Common myeloid progenitor, CD34-positive (primary cell): ENCODE data around the gene MSRB1.

ENCODE experiments used
- CTCF ChIA-PET: fragments of 350-600 bp; sonication (Branson Sonifier 250); formaldehyde crosslinking; loops from one replicate; lab custom pipeline; 2021; ENCODE audit warnings: antibody characterized with exemption; lab: Charles Lee
- POLR2A ChIA-PET: fragments of 350-600 bp; sonication (Branson Sonifier 250); formaldehyde crosslinking; loops from one replicate; lab custom pipeline; 2021; ENCODE audit warnings: antibody characterized with exemption; lab: Charles Lee
- DNase-seq, 3 donors: peaks; one replicate each; pipeline versions ENCODE4 v3.0.0 to v3.0.0-alpha.2; 2013
- H3K27ac ChIP-seq, 2 experiments: 1 replicate in 1 of 2; 2 replicates in 1 of 2; pipeline ENCODE4 v1.7.0; 2013; ENCODE audit warnings: inconsistent platforms in 2 of 2, low read length in 2 of 2, mild to moderate bottlenecking in 2 of 2, low read depth in 1 of 2, moderate library complexity in 1 of 2; ENCODE audit not compliant: severe bottlenecking in 2 of 2, insufficient read depth in 1 of 2, poor library complexity in 1 of 2
- H3K27me3 ChIP-seq, 5 experiments: replicated peaks in 2 of 5; 1 replicate in 3 of 5; 2 replicates in 2 of 5; pipeline versions ENCODE4 v1.6.1 to v1.7.0; 2013; ENCODE audit warnings: low read length in 4 of 5, mild to moderate bottlenecking in 2 of 5, moderate library complexity in 2 of 5, inconsistent platforms in 1 of 5; ENCODE audit not compliant: insufficient read depth in 5 of 5, control insufficient read depth in 4 of 5
- H3K36me3 ChIP-seq, 4 experiments: 1 replicate in 2 of 4; 2 replicates in 2 of 4; pipeline versions ENCODE4 v1.6.1 to v1.7.0; 2013; ENCODE audit warnings: low read length in 3 of 4, control low read depth in 1 of 4, mild to moderate bottlenecking in 1 of 4; ENCODE audit not compliant: control insufficient read depth in 4 of 4, insufficient read depth in 4 of 4
- H3K4me1 ChIP-seq, 4 experiments: 1 replicate in 3 of 4; 2 replicates in 1 of 4; pipeline versions ENCODE4 v1.6.1 to v1.7.1; 2013; ENCODE audit warnings: low read length in 3 of 4, mild to moderate bottlenecking in 3 of 4, control low read depth in 1 of 4, inconsistent platforms in 1 of 4, moderate library complexity in 1 of 4; ENCODE audit not compliant: control insufficient read depth in 4 of 4, insufficient read depth in 4 of 4; ENCODE audit errors: control extremely low read depth in 1 of 4
- H3K4me3 ChIP-seq, 7 experiments: 1 replicate in 4 of 7; 2 replicates in 3 of 7; pipeline versions ENCODE4 v1.5.1 to v1.7.0; 2013; ENCODE audit warnings: mild to moderate bottlenecking in 7 of 7, low read length in 6 of 7, moderate library complexity in 6 of 7, inconsistent platforms in 2 of 7, low read depth in 2 of 7, control low read depth in 1 of 7; ENCODE audit not compliant: insufficient read depth in 4 of 7, control insufficient read depth in 1 of 7; ENCODE audit errors: extremely low read depth in 1 of 7
- H3K9me3 ChIP-seq, 5 experiments: 1 replicate in 4 of 5; 2 replicates in 1 of 5; pipeline versions ENCODE4 v1.6.1 to v1.7.1; 2013; ENCODE audit warnings: low read length in 4 of 5, mild to moderate bottlenecking in 2 of 5, inconsistent platforms in 1 of 5, low read depth in 1 of 5, moderate library complexity in 1 of 5; ENCODE audit not compliant: control insufficient read depth in 4 of 5, insufficient read depth in 2 of 5; ENCODE audit errors: control extremely low read depth in 1 of 5
- WGBS: methylation state at CpG from one replicate; pipeline ENCODE4 v1.1.5; 2013; ENCODE audit not compliant: insufficient coverage; 5-methylcytosine and 5-hydroxymethylcytosine counted together

MSRB1 gene

GRCh38 chr16:1982991-1983543 is 40.1 kb upstream of the MSRB1 start:
- peaks cover 0 to 32% (median 22%) of the 10 kb centered on the region in 4 experiments for H3K36me3 ChIP-seq
- 42% methylated on average over 16 of the region's 19 CpGs for WGBS
- H3K9me3 ChIP-seq = no peaks in the 10 kb centered on the region
- peak overlapping the region in 6 of 7 experiments; percentile 63 to 82 (median 72) for H3K4me3 ChIP-seq
- ChIA-PET CTCF (interaction anchor here (1.1 kb wide), 1 partner anchor 21 kb away, joined by 4 read pairs; no protein-coding TSS in a partner anchor), POLR2A (interaction anchor here (0.6 kb wide), 1 partner anchor 18 kb away, joined by 4 read pairs; the partner anchor contains the start of gene RPS2)
- peaks cover 0 to 59% (median 33%) of the 10 kb centered on the region in 5 experiments for H3K27me3 ChIP-seq
- H3K4me1 ChIP-seq = peaks cover 0 to 29% (median 24%) of the 10 kb centered on the region in 4 experiments
- no peak for DNase-seq
- no peak overlapping the region for H3K27ac ChIP-seq

- CTCF ChIA-PET = interaction anchor here (1.1 to 1.4 kb wide), 2 partner anchors 10 to 15 kb away, joined by 3 to 5 read pairs; partner anchors contain the start of gene TBL3
- no peak overlapping the region for H3K4me3 ChIP-seq
- 72% methylated on average over 4 of the region's 5 CpGs for WGBS
- H3K27me3 ChIP-seq = peaks cover 0 to 64% (median 33%) of the 10 kb centered on the region in 5 experiments
- POLR2A ChIA-PET = no interaction called here
- peaks cover 0 to 40% (median 25%) of the 10 kb centered on the region in 4 experiments for H3K36me3 ChIP-seq
- peaks cover 0 to 29% (median 24%) of the 10 kb centered on the region in 4 experiments for H3K4me1 ChIP-seq
- no peak for DNase-seq
- no peak overlapping the region for H3K27ac ChIP-seq
- peaks cover 0 to 3% (median 0%) of the 10 kb centered on the region in 5 experiments for H3K9me3 ChIP-seq
Measured at GRCh38 chr16:1982013-1982433, 39.0 kb upstream of the MSRB1 start.

- DNase-seq = no peak
- Histone ChIP-seq H3K27me3 (peaks cover 0 to 64% (median 33%) of the 10 kb centered on the region in 5 experiments), H3K27ac (no peak within 1 kb of the TSS), H3K36me3 (peaks cover 2 to 40% (median 27%) of the 10 kb centered on the region in 4 experiments), H3K4me1 (peaks cover 0 to 29% (median 24%) of the 10 kb centered on the region in 4 experiments), H3K9me3 (peaks cover 0 to 3% (median 0%) of the 10 kb centered on the region in 5 experiments), H3K4me3 (no peak within 1 kb of the TSS)
- CTCF ChIA-PET = interaction anchor here (0.9 to 1.4 kb wide), 3 partner anchors 10 to 23 kb away, joined by 3 to 5 read pairs (median 4); partner anchors contain the start of gene TBL3
- WGBS = 32% methylated on average over 6 of the region's 6 CpGs
- POLR2A ChIA-PET = interaction anchor here (0.6 kb wide), 1 partner anchor 267 kb away, joined by 3 read pairs; no protein-coding TSS in a partner anchor
Measured at GRCh38 chr16:1981398-1981836, 38.4 kb upstream of the MSRB1 start, which contains the start of gene NOXO1. Gene NOXO1 (minus strand): TSS chr16:1981469. CDS start chr16:1981179, 290 bp downstream.

GRCh38 chr16:1980770-1981087 is 37.7 kb upstream of the MSRB1 start:
- H3K27me3 ChIP-seq = peaks cover 0 to 64% (median 33%) of the 10 kb centered on the region in 5 experiments
- H3K9me3 ChIP-seq = peaks cover 0 to 3% (median 0%) of the 10 kb centered on the region in 5 experiments
- DNase-seq = no peak
- H3K4me1 ChIP-seq = peaks cover 0 to 29% (median 24%) of the 10 kb centered on the region in 4 experiments
- peaks cover 2 to 40% (median 26%) of the 10 kb centered on the region in 4 experiments for H3K36me3 ChIP-seq
- ChIA-PET POLR2A (interaction anchor here (1.0 to 1.1 kb wide), 2 partner anchors 9 to 16 kb away, joined by 3 to 7 read pairs; partner anchors contain the start of genes RPS2 and TBL3), CTCF (interaction anchor here (0.9 to 1.4 kb wide), 2 partner anchors 9 to 23 kb away, joined by 4 to 5 read pairs; partner anchors contain the start of gene TBL3)
- no peak overlapping the region for H3K4me3 ChIP-seq
- 28% methylated on average over 16 of the region's 16 CpGs for WGBS
- H3K27ac ChIP-seq = no peak overlapping the region

GRCh38 chr16:1980030-1980769 is 37.2 kb upstream of the MSRB1 start:
- no peak overlapping the region for H3K4me3 ChIP-seq
- POLR2A ChIA-PET = interaction anchor here (1.0 to 1.1 kb wide), 2 partner anchors 8 to 15 kb away, joined by 3 to 7 read pairs; partner anchors contain the start of genes RPS2 and TBL3
- peaks cover 0 to 64% (median 33%) of the 10 kb centered on the region in 5 experiments for H3K27me3 ChIP-seq
- H3K4me1 ChIP-seq = peaks cover 0 to 27% (median 22%) of the 10 kb centered on the region in 4 experiments
- peaks cover 0 to 3% (median 0%) of the 10 kb centered on the region in 5 experiments for H3K9me3 ChIP-seq
- H3K27ac ChIP-seq = no peak overlapping the region
- CTCF ChIA-PET = no interaction called here
- 6% methylated on average over 46 of the region's 53 CpGs for WGBS
- H3K36me3 ChIP-seq = peaks cover 2 to 40% (median 27%) of the 10 kb centered on the region in 4 experiments
- DNase-seq = peak in 2 of 3 donors; percentile 50 to 66

- peaks cover 0 to 21% (median 14%) of the 10 kb centered on the region in 4 experiments for H3K4me1 ChIP-seq
- WGBS = 41% methylated on average over 60 of the region's 70 CpGs
- H3K27ac ChIP-seq = no peak overlapping the region
- H3K9me3 ChIP-seq = peaks cover 0 to 3% (median 0%) of the 10 kb centered on the region in 5 experiments
- POLR2A ChIA-PET = interaction anchor here (1.0 to 1.1 kb wide), 2 partner anchors 8 to 15 kb away, joined by 3 to 7 read pairs; partner anchors contain the start of genes RPS2 and TBL3
- H3K36me3 ChIP-seq = peaks cover 2 to 46% (median 32%) of the 10 kb centered on the region in 4 experiments
- CTCF ChIA-PET = no interaction called here
- no peak for DNase-seq
- peaks cover 0 to 64% (median 33%) of the 10 kb centered on the region in 5 experiments for H3K27me3 ChIP-seq
- H3K4me3 ChIP-seq = no peak overlapping the region
Measured at GRCh38 chr16:1979271-1980029, 36.5 kb upstream of the MSRB1 start.
